Adrenal gland (tissue), 5 donors: ENCODE data around the gene CMIP.

ENCODE experiments used
- CTCF ChIP-seq, 6 experiments: fragments of 450-650 bp in 4 of 6; fragments of 200-600 bp in 2 of 6; sonication (generic) in 1 of 6; IDR thresholded peaks; 1 replicate in 5 of 6; 2 replicates in 1 of 6; pipeline versions ENCODE4 v1.5.1 to v1.8.0; 2016 to 2021; ENCODE audit warnings: antibody characterized with exemption in 6 of 6, mild to moderate bottlenecking in 2 of 6, moderate library complexity in 1 of 6
- POLR2A ChIP-seq, 2 donors: fragments of 450-650 bp; IDR thresholded peaks; one replicate each; pipeline ENCODE4 v1.6.1; 2017; ENCODE audit warnings: antibody characterized with exemption in 2 of 2, mild to moderate bottlenecking in 2 of 2, moderate library complexity in 1 of 2
- donor health status: DM: no; HTN: no; CAD: no.

- TF ChIP-seq CTCF (IDR thresholded peaks at IDR 0.05) (no peak), POLR2A (IDR thresholded peaks at IDR 0.05) (no peak)
Observed at GRCh38 chr16:81530296-81530721, 85.7 kb downstream of the CMIP start.
